CD4-positive, alpha-beta T cell treated with Interleukin-2 at 100 ng/mL for 4 hours (primary cell): ENCODE measurements around the gene NTN1.

Source experiments
- DNase-seq: peaks from one replicate; pipeline ENCODE4 v3.0.0-alpha.2; 2020; ENCODE audit warnings: low spot score

NTN1 gene

DNA sequence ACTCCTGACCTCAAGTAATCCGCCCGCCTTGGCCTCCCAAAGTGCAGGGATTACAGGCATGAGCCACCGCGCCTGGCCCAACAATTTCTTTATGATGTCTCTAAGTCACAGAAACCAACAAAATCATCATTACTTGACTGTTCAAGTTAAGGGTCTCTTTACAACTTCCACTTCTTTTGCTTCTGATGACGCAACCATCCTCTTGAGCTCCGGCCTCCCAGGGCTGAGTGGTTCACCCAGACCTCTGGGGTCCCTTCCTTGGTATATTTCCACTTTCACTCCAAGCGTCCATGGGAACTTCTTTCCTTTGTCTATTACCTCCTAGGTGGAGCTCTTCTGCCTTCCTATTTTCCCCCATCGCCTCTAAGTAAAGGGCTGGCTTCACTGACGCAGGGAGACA, 253.7 kb downstream of the NTN1 start:
- no peak for DNase-seq

DNA sequence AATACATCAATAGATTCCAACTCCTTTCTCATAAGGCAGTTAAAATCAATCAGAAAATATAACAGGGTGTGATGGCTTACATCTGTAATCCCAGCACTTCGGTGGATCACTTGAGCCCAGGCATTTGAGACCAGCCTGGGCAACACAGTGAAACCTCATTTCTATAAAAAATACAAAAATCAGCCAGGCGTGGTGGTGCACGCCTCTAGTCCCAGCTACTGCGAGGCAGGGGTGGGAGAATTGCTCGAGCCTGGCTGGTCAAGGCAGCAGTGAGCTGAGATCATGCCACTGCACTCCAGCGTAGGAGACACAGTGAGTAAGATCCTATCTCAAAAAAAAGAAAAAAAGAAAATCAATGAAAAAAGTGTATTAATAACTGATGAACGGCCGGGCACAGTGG, 258.6 kb downstream of the NTN1 start:
- no peak for DNase-seq

- no peak for DNase-seq
Observed at GRCh38 chr17:9283909-9284308, 262.6 kb downstream of the NTN1 start.

- no peak for DNase-seq
Observed at GRCh38 chr17:9284884-9285283, 263.6 kb downstream of the NTN1 start.

GRCh38 chr17:9285602-9286427, 264.5 kb downstream of the NTN1 start:
- DNase-seq = no peak

GRCh38 chr17:9286434-9286833, 265.1 kb downstream of the NTN1 start:
- no peak for DNase-seq

GRCh38 chr17:9287306-9287705, 266.0 kb downstream of the NTN1 start:
- DNase-seq = no peak

GRCh38 chr17:9290226-9290613, 268.9 kb downstream of the NTN1 start:
- DNase-seq = no peak

- peak; percentile 18 for DNase-seq
Observed at GRCh38 chr17:9291912-9292560, 270.7 kb downstream of the NTN1 start.

- DNase-seq = no peak
Observed at GRCh38 chr17:9292561-9292941, 271.2 kb downstream of the NTN1 start.
